H1 (cell line): Measurements from ENCODE around the gene SLC16A2. TPM values are rescaled to one million over a fixed set of nuclear protein-coding genes. Genes with fewer than 3 reads are reported as not detected.

ENCODE experiments used
- CTCF ChIA-PET: fragments of 300-600 bp; sonication (Branson Sonifier 250); formaldehyde crosslinking; loops from one replicate; lab custom pipeline; 2021; ENCODE audit not compliant: partially characterized antibody; lab: Charles Lee
- POLR2A ChIA-PET: fragments of 300-600 bp; sonication (Branson Sonifier 250); formaldehyde crosslinking; loops from one replicate; lab custom pipeline; 2021; ENCODE audit warnings: inconsistent platforms; ENCODE audit not compliant: partially characterized antibody; lab: Charles Lee
- DNase-seq, 2 experiments: peaks; one replicate each; pipeline versions ENCODE4 v3.0.0 to v3.0.0-alpha.2; 2010 to 2022; ENCODE audit warnings: low spot score in 2 of 2, low read depth in 1 of 2, mixed read lengths in 1 of 2
- FAIRE-seq: peaks from 2 replicates; lab custom pipeline; 2011; peaks lifted over from hg19 to GRCh38; lab: Jason Lieb, UNC
- H2AFZ ChIP-seq: 2 replicates; pipeline ENCODE4 v1.8.1; 2012; ENCODE audit warnings: low read length, inconsistent platforms
- H2AK5ac ChIP-seq: 2 replicates; pipeline ENCODE4 v1.6.1; 2013; ENCODE audit warnings: low read depth, low read length
- H2BK120ac ChIP-seq: replicated peaks from 2 replicates; pipeline ENCODE3; 2013; ENCODE audit warnings: low read depth, low read length, inconsistent platforms
- H2BK12ac ChIP-seq: 2 replicates; pipeline ENCODE4 v1.6.1; 2013; ENCODE audit warnings: low read depth, low read length
- H2BK15ac ChIP-seq: 2 replicates; pipeline ENCODE4 v1.6.1; 2013; ENCODE audit warnings: low read length
- H2BK20ac ChIP-seq: 2 replicates; pipeline ENCODE4 v1.6.1; 2013; ENCODE audit warnings: low read length
- H2BK5ac ChIP-seq: 2 replicates; pipeline ENCODE4 v1.6.1; 2013; ENCODE audit warnings: low read depth, low read length
- H3K14ac ChIP-seq: 2 replicates; pipeline ENCODE4 v1.6.1; 2013; ENCODE audit warnings: inconsistent platforms; ENCODE audit not compliant: insufficient read length
- H3K18ac ChIP-seq: 2 replicates; pipeline ENCODE4 v1.6.1; 2013; ENCODE audit warnings: low read length; ENCODE audit errors: extremely low read depth
- H3K23ac ChIP-seq: 2 replicates; pipeline ENCODE4 v1.6.1; 2013; ENCODE audit warnings: inconsistent platforms; ENCODE audit not compliant: insufficient read length
- H3K23me2 ChIP-seq: 2 replicates; pipeline ENCODE4 v1.6.1; 2013; ENCODE audit warnings: low read depth, low read length
- H3K27ac ChIP-seq: 2 replicates; pipeline ENCODE4 v1.6.1; 2011; ENCODE audit warnings: low read depth, low read length, inconsistent platforms
- H3K27me3 ChIP-seq, 4 experiments: replicated peaks in 1 of 4; 1 replicate in 1 of 4; 2 replicates in 3 of 4; pipeline versions ENCODE4 v1.6.1 to v1.8.1; 2011 to 2013; ENCODE audit warnings: low read length in 3 of 4, mild to moderate bottlenecking in 3 of 4, inconsistent platforms in 2 of 4, mixed read lengths in 2 of 4, moderate library complexity in 1 of 4; ENCODE audit not compliant: control insufficient read depth in 3 of 4, insufficient read depth in 3 of 4; ENCODE audit errors: extremely low read depth in 1 of 4
- H3K36me3 ChIP-seq, 4 experiments: 2 replicates each; pipeline versions ENCODE4 v1.6.1 to v1.8.1; 2011 to 2013; ENCODE audit warnings: mild to moderate bottlenecking in 4 of 4, low read length in 3 of 4, moderate library complexity in 2 of 4, control low read depth in 1 of 4, inconsistent platforms in 1 of 4; ENCODE audit not compliant: insufficient read depth in 4 of 4, control insufficient read depth in 2 of 4
- H3K4ac ChIP-seq: replicated peaks from 2 replicates; pipeline ENCODE3; 2013; ENCODE audit warnings: low read length, low read depth, mixed read lengths, inconsistent platforms; ENCODE audit not compliant: insufficient read length
- H3K4me1 ChIP-seq, 4 experiments: replicated peaks in 1 of 4; 1 replicate in 1 of 4; 2 replicates in 3 of 4; pipeline versions ENCODE4 v1.6.1 to v1.8.1; 2011 to 2013; ENCODE audit warnings: low read length in 3 of 4, inconsistent platforms in 2 of 4, mixed read lengths in 1 of 4; ENCODE audit not compliant: insufficient read depth in 4 of 4, control insufficient read depth in 3 of 4
- H3K4me2 ChIP-seq, 2 experiments: 2 replicates each; pipeline versions ENCODE4 v1.6.1 to v1.8.1; 2011 to 2013; ENCODE audit warnings: low read depth in 2 of 2, low read length in 2 of 2, control low read depth in 1 of 2, inconsistent platforms in 1 of 2, mild to moderate bottlenecking in 1 of 2; ENCODE audit not compliant: insufficient read depth in 1 of 2
- H3K4me3 ChIP-seq, 4 experiments: fragments of 200-600, 300-600 bp in 1 of 4; sonication (generic), shearing (Covaris generic), sonication (Bioruptor Twin) in 1 of 4; 2 replicates each; pipeline versions ENCODE4 v1.5.1 to v1.8.1; 2011 to 2016; ENCODE audit warnings: low read length in 4 of 4, low read depth in 3 of 4, control low read depth in 2 of 4, inconsistent platforms in 2 of 4, mild to moderate bottlenecking in 2 of 4, mixed read lengths in 1 of 4, moderate library complexity in 1 of 4; ENCODE audit not compliant: insufficient read depth in 2 of 4; ENCODE audit errors: extremely low read depth in 1 of 4
- H3K56ac ChIP-seq: replicated peaks from 2 replicates; pipeline ENCODE3; 2013; ENCODE audit warnings: low read depth, mild to moderate bottlenecking, mixed read lengths, low read length, inconsistent platforms; ENCODE audit not compliant: insufficient read length
- H3K79me1 ChIP-seq: 2 replicates; pipeline ENCODE4 v1.6.1; 2013; ENCODE audit warnings: low read depth, low read length, control low read depth
- H3K79me2 ChIP-seq, 2 experiments: 2 replicates each; pipeline versions ENCODE4 v1.6.1 to v1.8.1; 2012 to 2013; ENCODE audit warnings: low read length in 2 of 2, mild to moderate bottlenecking in 2 of 2, inconsistent platforms in 1 of 2; ENCODE audit not compliant: insufficient read depth in 2 of 2, control insufficient read depth in 1 of 2
- H3K9ac ChIP-seq, 4 experiments: replicated peaks in 1 of 4; 1 replicate in 1 of 4; 2 replicates in 3 of 4; pipeline versions ENCODE4 v1.6.1 to v1.8.1; 2011 to 2013; ENCODE audit warnings: low read depth in 3 of 4, low read length in 3 of 4, control low read depth in 2 of 4, mild to moderate bottlenecking in 2 of 4, moderate library complexity in 2 of 4, inconsistent platforms in 1 of 4; ENCODE audit errors: extremely low read depth in 1 of 4
- H3K9me3 ChIP-seq, 2 experiments: 2 replicates each; pipeline versions ENCODE4 v1.6.1 to v1.8.1; 2012 to 2013; ENCODE audit warnings: mild to moderate bottlenecking in 2 of 2, moderate library complexity in 2 of 2, control low read depth in 1 of 2, inconsistent platforms in 1 of 2, low read depth in 1 of 2, low read length in 1 of 2, mixed read lengths in 1 of 2; ENCODE audit not compliant: insufficient read depth in 2 of 2
- H4K20me1 ChIP-seq, 2 experiments: replicated peaks in 1 of 2; 2 replicates each; pipeline versions ENCODE3 to v1.8.1; 2011 to 2013; ENCODE audit warnings: inconsistent platforms in 2 of 2, low read length in 2 of 2, mild to moderate bottlenecking in 1 of 2; ENCODE audit not compliant: insufficient read depth in 2 of 2, control insufficient read depth in 1 of 2
- H4K5ac ChIP-seq: 2 replicates; pipeline ENCODE4 v1.6.1; 2013; ENCODE audit warnings: low read length, low read depth, mixed read lengths, inconsistent platforms; ENCODE audit not compliant: insufficient read length
- H4K8ac ChIP-seq: 2 replicates; pipeline ENCODE4 v1.8.0; 2013; ENCODE audit warnings: mild to moderate bottlenecking, moderate library complexity, low read length, inconsistent platforms; ENCODE audit not compliant: insufficient read depth; ENCODE audit errors: extremely low read depth
- H4K91ac ChIP-seq: replicated peaks from 2 replicates; pipeline ENCODE3; 2013; ENCODE audit warnings: low read length, mixed read lengths, inconsistent platforms; ENCODE audit not compliant: insufficient read length
- ASH2L ChIP-seq: fragments of 200-600, 300-600 bp; sonication (generic); IDR thresholded peaks from one replicate; pipeline ENCODE4 v1.7.1; 2017; ENCODE audit warnings: low read length
- BACH1 ChIP-seq: IDR thresholded peaks from 2 replicates; pipeline ENCODE4 v1.6.1; 2012; ENCODE audit warnings: low read length, improper control_type of control experiment
- CHD1 ChIP-seq: IDR thresholded peaks from 2 replicates; pipeline ENCODE4 v1.6.1; 2012; ENCODE audit warnings: low read depth, low read length, improper control_type of control experiment
- GABPA ChIP-seq: IDR thresholded peaks from 2 replicates; pipeline ENCODE4 v1.6.1; 2011; ENCODE audit warnings: mild to moderate bottlenecking, low read length, moderate library complexity, borderline replicate concordance; ENCODE audit not compliant: insufficient read depth
- HDAC2 ChIP-seq, 2 experiments: fragments of 300-600 bp in 1 of 2; sonication (generic) in 1 of 2; IDR thresholded peaks; 2 replicates each; pipeline ENCODE4 v1.6.1; 2011 to 2012; ENCODE audit warnings: low read depth in 2 of 2, low read length in 2 of 2, mild to moderate bottlenecking in 2 of 2, moderate library complexity in 2 of 2, borderline replicate concordance in 1 of 2, inconsistent platforms in 1 of 2
- MAFK ChIP-seq: IDR thresholded peaks from 2 replicates; pipeline ENCODE4 v1.6.1; 2012; ENCODE audit warnings: low read depth, mild to moderate bottlenecking, improper control_type of control experiment, low read length
- RFX5 ChIP-seq: IDR thresholded peaks from 2 replicates; pipeline ENCODE4 v1.6.1; 2011; ENCODE audit warnings: low read depth, low read length, improper control_type of control experiment, borderline replicate concordance
- RXRA ChIP-seq: IDR thresholded peaks from 2 replicates; pipeline ENCODE4 v1.6.1; 2011; ENCODE audit warnings: low read depth, mild to moderate bottlenecking, low read length, moderate library complexity; ENCODE audit not compliant: insufficient read depth
- SIN3A ChIP-seq, 2 experiments: IDR thresholded peaks in 1 of 2; conservative IDR thresholded peaks in 1 of 2; 2 replicates each; pipeline ENCODE4 v1.6.1; 2011 to 2012; ENCODE audit warnings: low read length in 2 of 2, improper control_type of control experiment in 1 of 2, low read depth in 1 of 2, mild to moderate bottlenecking in 1 of 2
- TEAD4 ChIP-seq: IDR thresholded peaks from 2 replicates; pipeline ENCODE4 v1.6.1; 2012; ENCODE audit warnings: low read depth, low read length, inconsistent platforms, mixed read lengths
- YY1 ChIP-seq: IDR thresholded peaks from 2 replicates; pipeline ENCODE4 v1.6.1; 2011; ENCODE audit warnings: low read depth, mild to moderate bottlenecking, low read length
- ZNF274 ChIP-seq: IDR thresholded peaks from 2 replicates; pipeline ENCODE4 v1.7.0; 2012; ENCODE audit warnings: low read length, borderline replicate concordance; ENCODE audit errors: extremely low read depth
- polyA plus RNA-seq, 7 experiments: library from polyadenylated mRNA; depleted of rRNA in 3 of 7; stranded (reverse) in 5 of 7; unstranded in 2 of 7; fragments of >200 nt in 5 of 7; fragments of 200-250 nt in 2 of 7; gene quantifications; 1 replicate in 5 of 7; 2 replicates in 1 of 7; 4 replicates in 1 of 7; pipeline versions ENCODE4 v1.2.1 to v1.2.3, GENCODE V29; 2011 to 2013; ENCODE audit warnings: missing spikeins in 2 of 7, mixed read lengths in 2 of 7
- total RNA-seq: library from RNA; stranded (reverse); fragmentation: NEBNext Ultra II Directional; extraction: Animal tissue kit (Norgen Biotek cat#: 25700); gene quantifications from 2 replicates; pipeline ENCODE4 v1.2.1, GENCODE V29; 2021
- TF ChIP-seq, protein P1 (sequence below), 3 experiments: IDR thresholded peaks; 1 replicate in 2 of 3; 2 replicates in 1 of 3; pipeline versions ENCODE4 v1.5.1 to v1.6.1; 2011; ENCODE audit warnings: low read length in 3 of 3, mild to moderate bottlenecking in 3 of 3, inconsistent platforms in 2 of 3, low read depth in 1 of 3, moderate library complexity in 1 of 3; ENCODE audit not compliant: insufficient read depth in 1 of 3; ENCODE audit errors: control extremely low read depth in 1 of 3

Gene SLC16A2
- total and polyA plus RNA-seq, 2 of the 8 experiments (the other 6 are each of a cell fraction or from before 2014, with no cell fraction given) = 24.4 to 32.2 TPM

DNA sequence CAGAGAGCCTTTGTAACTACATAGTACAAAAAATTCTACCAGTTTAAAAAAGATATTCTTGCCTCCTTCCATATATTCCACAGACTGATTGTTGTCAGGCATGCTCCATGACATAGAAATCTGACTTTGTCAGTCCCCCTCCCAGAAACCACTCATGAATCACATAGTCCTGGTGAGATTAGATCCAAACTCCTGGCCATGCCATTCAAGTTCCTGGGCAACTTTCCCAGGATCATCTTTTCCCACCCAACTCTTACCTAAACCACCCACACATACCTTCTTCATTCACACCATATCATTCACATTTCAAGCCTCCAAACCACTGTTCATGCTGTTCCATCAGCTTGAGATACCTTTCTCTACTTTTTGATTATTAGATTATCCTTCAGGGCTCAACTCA, 46.4 kb downstream of the SLC16A2 start:
- H3K4me2 ChIP-seq = no peak overlapping the region
- H3K79me2 ChIP-seq = no peaks in the 10 kb centered on the region
- CTCF ChIA-PET = interaction anchor here (1.3 kb wide), 1 partner anchor 30 kb away, joined by 4 read pairs; no protein-coding TSS in a partner anchor
- TF ChIP-seq CHD1 (no peak), YY1 (no peak), GABPA (no peak), ASH2L (no peak), HDAC2 (IDR thresholded peaks at IDR 0.05; ENCODE audit: borderline replicate concordance in 1 of 2, low read depth in 2 of 2, low read length in 2 of 2) (no peak), BACH1 (no peak), SIN3A (conservative IDR thresholded peaks at IDR 0.05 in 1 of 2, IDR thresholded peaks at IDR 0.05 in 1 of 2; ENCODE audit: low read depth in 1 of 2, low read length in 2 of 2) (no peak), TEAD4 (no peak), MAFK (no peak), ZNF274 (no peak), RFX5 (no peak), RXRA (no peak)
- TF ChIP-seq, protein P1, sequence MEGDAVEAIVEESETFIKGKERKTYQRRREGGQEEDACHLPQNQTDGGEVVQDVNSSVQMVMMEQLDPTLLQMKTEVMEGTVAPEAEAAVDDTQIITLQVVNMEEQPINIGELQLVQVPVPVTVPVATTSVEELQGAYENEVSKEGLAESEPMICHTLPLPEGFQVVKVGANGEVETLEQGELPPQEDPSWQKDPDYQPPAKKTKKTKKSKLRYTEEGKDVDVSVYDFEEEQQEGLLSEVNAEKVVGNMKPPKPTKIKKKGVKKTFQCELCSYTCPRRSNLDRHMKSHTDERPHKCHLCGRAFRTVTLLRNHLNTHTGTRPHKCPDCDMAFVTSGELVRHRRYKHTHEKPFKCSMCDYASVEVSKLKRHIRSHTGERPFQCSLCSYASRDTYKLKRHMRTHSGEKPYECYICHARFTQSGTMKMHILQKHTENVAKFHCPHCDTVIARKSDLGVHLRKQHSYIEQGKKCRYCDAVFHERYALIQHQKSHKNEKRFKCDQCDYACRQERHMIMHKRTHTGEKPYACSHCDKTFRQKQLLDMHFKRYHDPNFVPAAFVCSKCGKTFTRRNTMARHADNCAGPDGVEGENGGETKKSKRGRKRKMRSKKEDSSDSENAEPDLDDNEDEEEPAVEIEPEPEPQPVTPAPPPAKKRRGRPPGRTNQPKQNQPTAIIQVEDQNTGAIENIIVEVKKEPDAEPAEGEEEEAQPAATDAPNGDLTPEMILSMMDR (IDR thresholded peaks at IDR 0.05; ENCODE audit: control extremely low read depth in 1 of 3, insufficient read depth in 1 of 3, low read depth in 1 of 3, low read length in 3 of 3) = no peak

More for the DNA sequence above, 46.4 kb downstream of the SLC16A2 start:
- H3K23me2 ChIP-seq = no peaks in the 10 kb centered on the region
- H3K14ac ChIP-seq = no peak overlapping the region
- H4K8ac ChIP-seq = no peak overlapping the region
- no peak overlapping the region for H2AK5ac ChIP-seq
- H3K79me1 ChIP-seq = no peaks in the 10 kb centered on the region
- no peak overlapping the region for H3K18ac ChIP-seq
- H3K27ac ChIP-seq = no peak overlapping the region
- no peak overlapping the region for H2BK20ac ChIP-seq
- no peak overlapping the region for H3K4me3 ChIP-seq
- H3K9me3 ChIP-seq = no peaks in the 10 kb centered on the region
- H3K27me3 ChIP-seq = no peaks in the 10 kb centered on the region
- H2BK12ac ChIP-seq = no peak overlapping the region
- DNase-seq = no peak
- H2BK5ac ChIP-seq = no peak overlapping the region
- H3K56ac ChIP-seq = no peak overlapping the region
- POLR2A ChIA-PET = no interaction called here
- no peak overlapping the region for H2BK120ac ChIP-seq
- H3K36me3 ChIP-seq = no peaks in the 10 kb centered on the region
- no peak for FAIRE-seq
- H4K5ac ChIP-seq = no peak overlapping the region
- H2BK15ac ChIP-seq = no peak overlapping the region
- no peaks in the 10 kb centered on the region for H4K20me1 ChIP-seq
- no peak overlapping the region for H3K4ac ChIP-seq
- no peak overlapping the region for H3K23ac ChIP-seq
- no peak overlapping the region for H4K91ac ChIP-seq
- no peak overlapping the region for H2AFZ ChIP-seq
- H3K4me1 ChIP-seq = peaks cover 0 to 3% (median 0%) of the 10 kb centered on the region in 4 experiments; a peak in 1 of 7 replicates
- no peak overlapping the region for H3K9ac ChIP-seq
